Activated CD8-positive, alpha-beta memory T cell treated with anti-CD3 and anti-CD28 coated beads for 36 hours (primary cell): ENCODE results near the gene CELF1. TPM values are rescaled to one million over a fixed set of nuclear protein-coding genes. Genes with fewer than 3 reads are reported as not detected.

ENCODE experiments used
- CTCF ChIA-PET: fragments of 350-600 bp; sonication (Branson Sonifier 250); formaldehyde crosslinking; loops from one replicate; lab custom pipeline; 2021; ENCODE audit warnings: antibody characterized with exemption; lab: Charles Lee
- POLR2A ChIA-PET: fragments of 350-600 bp; sonication (Branson Sonifier 250); formaldehyde crosslinking; loops from one replicate; lab custom pipeline; 2021; ENCODE audit warnings: antibody characterized with exemption; lab: Charles Lee
- total RNA-seq, 2 experiments: library from RNA; stranded (reverse); gene quantifications; one replicate each; pipeline ENCODE4 v1.2.3, GENCODE V29; 2021

The CELF1 gene
- total RNA-seq, 2 experiments from 2014 or later = 145 to 148 TPM

GRCh38 chr11:47448566-47449427 lies 104.1 kb downstream of the CELF1 start, which contains the start of gene RAPSN:
RAPSN (minus strand) TSS chr11:47449136; CDS start chr11:47448964, 172 bp downstream.
- ChIA-PET CTCF (no interaction called here), POLR2A (no interaction called here)

- ChIA-PET POLR2A (no interaction called here), CTCF (no interaction called here)
Measured at GRCh38 chr11:47447906-47448305, 105.0 kb downstream of the CELF1 start.

- POLR2A ChIA-PET = no interaction called here
- CTCF ChIA-PET = no interaction called here
Measured at GRCh38 chr11:47446833-47447232, 106.1 kb downstream of the CELF1 start.

GRCh38 chr11:47445840-47446239 lies 107.1 kb downstream of the CELF1 start:
- ChIA-PET CTCF (interaction anchor here (1.7 kb wide), 1 partner anchor 33 kb away, joined by 5 read pairs; no protein-coding TSS in a partner anchor), POLR2A (interaction anchor here (0.7 kb wide), 1 partner anchor 173 kb away, joined by 3 read pairs; no protein-coding TSS in a partner anchor)

- POLR2A ChIA-PET = no interaction called here
- CTCF ChIA-PET = interaction anchor here (1.8 kb wide), 1 partner anchor 10 kb away, joined by 6 read pairs; no protein-coding TSS in a partner anchor
Measured at GRCh38 chr11:47443817-47444216, 109.1 kb downstream of the CELF1 start.

GRCh38 chr11:47443028-47443700 lies 109.8 kb downstream of the CELF1 start:
- ChIA-PET POLR2A (no interaction called here), CTCF (interaction anchor here (1.3 to 1.8 kb wide), 2 partner anchors 11 to 34 kb away, joined by 3 to 6 read pairs; no protein-coding TSS in a partner anchor)

- ChIA-PET POLR2A (no interaction called here), CTCF (interaction anchor here (1.3 to 1.8 kb wide), 2 partner anchors 11 to 33 kb away, joined by 3 to 6 read pairs; no protein-coding TSS in a partner anchor)
Measured at GRCh38 chr11:47442514-47442913, 110.4 kb downstream of the CELF1 start.

- CTCF ChIA-PET = no interaction called here
- POLR2A ChIA-PET = interaction anchor here (0.6 kb wide), 1 partner anchor 227 kb away, joined by 4 read pairs; no protein-coding TSS in a partner anchor
Measured at GRCh38 chr11:47441421-47441820, 111.5 kb downstream of the CELF1 start.

GRCh38 chr11:47440054-47440476 lies 112.9 kb downstream of the CELF1 start:
- ChIA-PET CTCF (no interaction called here), POLR2A (no interaction called here)

- POLR2A ChIA-PET = no interaction called here
- CTCF ChIA-PET = interaction anchor here (0.7 kb wide), 1 partner anchor 10 kb away, joined by 3 read pairs; no protein-coding TSS in a partner anchor
Measured at GRCh38 chr11:47438721-47439120, 114.2 kb downstream of the CELF1 start.

- POLR2A ChIA-PET = no interaction called here
- CTCF ChIA-PET = interaction anchor here (0.7 kb wide), 1 partner anchor 9 kb away, joined by 3 read pairs; no protein-coding TSS in a partner anchor
Measured at GRCh38 chr11:47437746-47438418, 115.0 kb downstream of the CELF1 start.

- ChIA-PET POLR2A (no interaction called here), CTCF (no interaction called here)
Measured at GRCh38 chr11:47437218-47437745, 115.7 kb downstream of the CELF1 start.

- POLR2A ChIA-PET = no interaction called here
Measured at GRCh38 chr11:47436726-47437125, 116.2 kb downstream of the CELF1 start.

GRCh38 chr11:47435687-47436086 lies 117.2 kb downstream of the CELF1 start:
- CTCF ChIA-PET = no interaction called here
- POLR2A ChIA-PET = no interaction called here

More at GRCh38 chr11:47436726-47437125, 116.2 kb downstream of the CELF1 start:
- CTCF ChIA-PET = no interaction called here

GRCh38 chr11:47434011-47434786 lies 118.7 kb downstream of the CELF1 start:
- ChIA-PET POLR2A (no interaction called here), CTCF (no interaction called here)

- CTCF ChIA-PET = no interaction called here
- POLR2A ChIA-PET = no interaction called here
Measured at GRCh38 chr11:47433157-47433556, 119.8 kb downstream of the CELF1 start.

GRCh38 chr11:47431356-47432083 lies 121.4 kb downstream of the CELF1 start:
- ChIA-PET CTCF (interaction anchor here (0.7 kb wide), 1 partner anchor 100 kb away, joined by 4 read pairs; no protein-coding TSS in a partner anchor), POLR2A (no interaction called here)
